ENCODE measurements around the gene DMD.

- TF ChIP-seq CTCF (IDR thresholded peaks at IDR 0.05) = no peak
- no peak for TF ChIP-seq POLR2A (IDR thresholded peaks at IDR 0.05)
- no peak for TF ChIP-seq EP300 (IDR thresholded peaks at IDR 0.05)
- no peak for TF ChIP-seq POLR2AphosphoS5 (IDR thresholded peaks at IDR 0.05)
These were observed 123.9 kb downstream of the DMD start for GRCh38 chrX:33087411-33087810.
